Mucosa of gallbladder (tissue), 1 donor: ENCODE results near the gene BCL6. TPM values are rescaled to one million over a fixed set of nuclear protein-coding genes. Genes with fewer than 3 reads are reported as not detected.

Experiments used
- DNase-seq: peaks from one replicate; pipeline ENCODE4 v3.0.0-alpha.2; 2020; ENCODE audit warnings: low spot score
- total RNA-seq: library from RNA; stranded (reverse); gene quantifications from one replicate; pipeline ENCODE4 v1.2.1, GENCODE V29; 2021
- donor health status: DM: no; HTN: no; CAD: no.

BCL6 gene
- 79.4 TPM for total RNA-seq

GRCh38 chr3:187745201-187746058, at the start of gene BCL6:
Gene BCL6, minus strand, starts transcription at chr3:187745468. Its CDS starts 11,775 bp downstream, at chr3:187733693.
- DNase-seq, result peak; percentile 93

DNA sequence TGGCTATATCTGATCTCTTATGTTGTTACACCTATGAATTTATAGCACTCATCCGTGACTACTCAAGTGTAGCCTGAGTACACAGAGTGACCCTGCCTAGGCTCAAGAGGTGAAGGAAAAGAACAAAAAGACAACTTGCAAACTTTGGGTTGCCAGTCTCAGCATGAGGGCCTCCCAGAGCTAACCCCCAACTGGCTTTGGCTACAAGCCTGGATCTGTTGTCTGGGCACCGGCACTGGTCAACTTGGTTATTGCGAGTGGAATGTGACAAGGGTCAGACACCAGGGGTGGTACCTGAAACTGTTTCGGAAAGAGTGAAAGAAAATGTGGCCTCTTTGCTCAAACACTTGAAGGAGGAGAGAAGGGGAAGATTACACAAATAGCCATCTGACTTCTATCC, 49.5 kb upstream of the BCL6 start:
- no peak for DNase-seq

GRCh38 chr3:187793618-187794017, 48.4 kb upstream of the BCL6 start:
- DNase-seq, result no peak

DNA sequence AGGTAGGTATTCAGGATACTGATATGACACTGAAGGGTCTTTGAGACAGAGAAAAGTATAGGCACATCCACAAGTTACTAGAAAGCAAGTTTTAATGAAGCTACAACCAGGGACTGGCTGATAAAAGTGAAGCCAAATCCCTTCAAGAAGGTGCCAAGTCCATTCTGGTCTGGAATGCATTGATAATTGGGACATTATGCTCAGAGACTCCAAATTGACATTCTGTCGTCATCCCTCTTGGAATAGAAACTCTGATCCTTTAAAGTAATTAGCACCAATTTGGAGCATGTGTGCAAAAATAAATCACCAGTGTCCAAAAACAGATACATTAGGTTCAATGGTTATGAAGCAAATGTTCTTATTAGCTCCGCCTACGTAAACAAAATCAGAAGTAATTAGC, 47.3 kb upstream of the BCL6 start:
- DNase-seq, result no peak

DNA sequence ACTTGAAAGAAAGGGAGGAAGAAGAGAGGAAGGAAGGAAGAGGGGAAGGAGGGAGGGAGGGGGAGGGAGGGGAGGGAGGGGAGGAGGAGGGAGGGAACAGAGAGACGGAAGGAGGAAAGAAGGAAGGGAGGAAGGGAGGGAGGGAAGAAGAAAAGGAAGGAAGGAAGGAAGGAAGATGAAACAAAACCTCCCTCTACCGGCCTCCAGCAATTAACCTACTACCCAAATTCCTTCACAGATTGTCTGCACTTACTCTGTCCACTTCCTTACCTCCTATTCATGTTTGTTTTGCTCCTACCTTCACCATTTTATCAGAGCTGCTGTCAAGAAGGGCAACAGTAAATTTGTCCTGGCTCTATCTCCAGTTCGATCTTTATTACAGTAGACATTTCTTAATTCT, 44.6 kb upstream of the BCL6 start:
- no peak for DNase-seq

DNA sequence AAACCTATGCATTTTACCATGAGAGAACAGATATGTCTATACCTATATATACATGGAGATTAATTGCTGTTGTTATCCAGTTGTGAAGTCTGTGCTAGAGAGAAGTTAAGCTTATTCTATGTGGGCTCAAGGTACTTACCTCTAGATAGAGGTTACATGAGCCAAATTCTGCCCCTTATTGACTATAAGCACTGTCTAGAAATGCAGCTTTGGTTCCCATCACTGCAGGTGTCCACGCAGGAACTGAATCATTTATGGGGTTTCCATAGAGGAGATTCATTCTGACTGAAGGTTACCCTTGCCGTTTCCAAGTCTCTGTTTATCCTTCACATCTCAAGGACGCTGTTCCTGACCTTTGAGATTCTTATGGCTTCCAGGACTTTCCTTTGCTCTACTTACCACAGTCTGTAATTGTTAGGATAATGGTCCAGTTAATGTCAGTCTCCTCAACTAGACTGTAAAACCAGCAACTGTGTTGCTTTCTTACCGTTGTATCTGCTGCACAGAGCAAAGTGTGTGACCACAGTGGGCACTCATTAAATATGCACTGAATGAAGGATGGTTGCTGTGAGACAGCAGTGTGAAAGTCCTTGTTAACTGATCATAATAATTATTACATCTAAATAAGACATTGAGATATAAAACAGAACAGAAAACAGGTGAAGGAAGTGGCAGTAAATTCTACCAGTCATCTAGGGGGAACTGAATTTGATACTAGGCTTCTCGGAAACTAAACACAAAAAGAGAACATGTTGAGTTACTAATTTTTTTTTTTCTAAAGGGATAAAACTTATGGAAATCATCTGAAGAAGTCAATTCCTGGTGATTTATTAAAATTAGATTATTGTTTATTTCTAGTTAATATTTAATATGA, 44.0 kb upstream of the BCL6 start:
- no peak for DNase-seq

GRCh38 chr3:187783098-187783497, 37.8 kb upstream of the BCL6 start:
- DNase-seq, result peak; percentile 20

DNA sequence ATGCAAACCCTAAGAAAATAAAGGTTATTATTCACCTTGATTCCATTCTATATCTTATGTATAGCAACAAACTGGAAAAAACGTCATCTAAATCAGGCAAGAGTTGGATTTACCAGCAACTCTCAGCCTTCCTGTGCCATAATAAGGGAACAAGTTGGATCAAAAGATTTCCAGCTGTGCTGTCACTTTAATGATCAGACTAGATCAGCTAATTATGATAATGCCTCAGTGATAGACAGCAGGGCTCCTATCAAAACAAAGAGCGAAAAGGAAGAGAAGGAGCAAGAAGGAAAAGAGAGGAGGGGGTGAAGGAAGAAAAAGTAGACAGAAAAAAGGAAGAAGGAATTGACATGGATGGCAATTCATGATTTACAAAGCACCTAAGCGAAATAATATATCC, 36.7 kb upstream of the BCL6 start:
- no peak for DNase-seq

GRCh38 chr3:187781001-187781400, 35.7 kb upstream of the BCL6 start:
- no peak for DNase-seq

DNA sequence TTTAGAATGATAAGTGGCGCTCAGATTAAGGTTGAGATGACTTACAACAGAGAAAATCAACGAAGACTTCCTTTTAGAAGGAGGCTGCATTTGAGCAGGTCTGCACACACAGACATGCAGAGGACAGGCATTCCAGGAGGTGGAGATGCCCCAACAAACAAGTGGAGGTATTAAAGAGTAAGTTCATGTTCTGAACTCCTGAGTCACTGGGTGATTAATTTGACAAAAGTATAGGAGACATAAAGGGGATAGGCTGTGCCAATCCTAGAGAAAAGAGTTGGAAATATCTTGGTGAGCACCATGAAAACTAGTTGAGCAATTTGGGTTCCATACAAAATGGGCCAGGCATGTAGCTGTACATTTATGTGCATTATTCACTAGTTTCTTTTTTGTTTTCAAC, 33.5 kb upstream of the BCL6 start:
- DNase-seq, result no peak

DNA sequence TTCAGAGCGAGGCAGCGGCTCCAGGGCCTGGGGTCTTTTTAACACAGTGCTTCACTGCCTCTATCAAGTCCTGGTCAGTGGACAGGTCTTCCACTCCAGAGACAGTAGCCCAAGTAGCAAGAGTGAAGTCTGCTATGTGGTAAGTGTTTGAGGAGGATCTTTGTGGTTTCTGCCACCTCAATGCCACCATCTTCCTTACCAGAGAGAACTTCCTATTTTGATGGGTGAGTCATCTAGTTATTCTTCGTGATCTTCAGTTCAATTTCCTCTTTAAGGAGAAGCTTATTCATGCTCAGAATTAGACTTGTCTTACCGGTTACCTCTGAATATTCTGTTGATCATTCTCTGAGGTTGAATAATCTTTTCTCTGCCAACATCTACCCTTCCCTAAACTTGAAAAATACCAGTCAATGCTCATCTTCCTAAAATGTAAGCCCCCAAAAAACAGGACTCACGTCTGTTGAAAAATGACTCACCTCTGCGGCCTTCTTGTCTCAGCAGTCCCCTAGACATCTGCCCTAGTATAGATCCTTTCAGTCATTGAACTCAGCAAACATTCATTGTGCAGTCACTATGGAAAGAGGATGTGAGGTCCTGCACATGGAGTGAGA, 32.2 kb upstream of the BCL6 start:
- DNase-seq, result peak; percentile 25

DNA sequence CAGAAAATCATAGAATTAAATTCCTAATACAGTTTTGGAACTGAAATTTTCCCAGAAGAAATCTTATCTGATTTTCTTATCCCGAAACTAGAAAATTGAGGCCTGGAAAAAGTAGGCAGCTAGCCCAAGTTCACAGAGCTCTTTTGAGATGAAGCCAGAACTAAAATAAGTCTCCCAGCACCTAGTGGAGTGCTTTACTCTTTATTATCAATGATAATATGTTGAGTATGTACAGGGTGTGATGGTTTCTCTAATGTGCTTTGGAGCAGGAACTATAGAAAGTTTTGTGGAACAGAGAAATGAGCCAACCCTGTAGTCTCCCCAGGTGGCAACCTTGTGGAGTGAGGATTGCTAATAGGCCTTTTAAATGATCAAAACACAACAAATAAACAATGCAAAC, 30.3 kb upstream of the BCL6 start:
- DNase-seq, result no peak

- DNase-seq, result peak; percentile 27
Observed at GRCh38 chr3:187774185-187774789, 29.0 kb upstream of the BCL6 start.

GRCh38 chr3:187773233-187774184, 28.2 kb upstream of the BCL6 start:
- no peak for DNase-seq

- no peak for DNase-seq
Observed at GRCh38 chr3:187770224-187770623, 25.0 kb upstream of the BCL6 start.

- no peak for DNase-seq
Observed at GRCh38 chr3:187769771-187770170, 24.5 kb upstream of the BCL6 start.

GRCh38 chr3:187767266-187768012, 22.2 kb upstream of the BCL6 start:
- DNase-seq, result no peak

DNA sequence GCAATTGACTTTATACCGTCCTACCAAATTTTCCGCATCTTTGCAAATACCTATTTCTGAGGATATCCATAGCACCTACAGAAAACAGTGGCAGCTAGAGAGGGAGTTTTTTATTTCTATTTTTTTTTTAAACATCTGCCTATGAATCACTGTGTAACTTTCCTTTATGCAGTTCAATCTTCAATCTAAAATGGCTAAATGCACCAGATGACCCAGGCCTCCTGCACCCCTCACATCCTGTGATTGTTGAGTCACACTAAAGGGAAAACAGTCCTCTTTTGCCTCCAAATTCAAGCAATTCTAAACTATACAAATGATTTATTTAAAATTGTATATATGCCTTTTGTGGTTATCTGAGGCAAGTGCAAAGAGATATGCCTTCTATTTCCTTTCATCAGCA, 20.1 kb upstream of the BCL6 start:
- no peak for DNase-seq

- DNase-seq, result no peak
Observed at GRCh38 chr3:187763850-187764648, 18.8 kb upstream of the BCL6 start.
